NK-92 (cell line): ENCODE measurements around the gene SHLD1.

Source experiments
- DNase-seq: peaks from one replicate; lab custom pipeline; 2025; ENCODE audit not compliant: unreplicated experiment; lab: John Stamatoyannopoulos, UW

SHLD1 gene

DNA sequence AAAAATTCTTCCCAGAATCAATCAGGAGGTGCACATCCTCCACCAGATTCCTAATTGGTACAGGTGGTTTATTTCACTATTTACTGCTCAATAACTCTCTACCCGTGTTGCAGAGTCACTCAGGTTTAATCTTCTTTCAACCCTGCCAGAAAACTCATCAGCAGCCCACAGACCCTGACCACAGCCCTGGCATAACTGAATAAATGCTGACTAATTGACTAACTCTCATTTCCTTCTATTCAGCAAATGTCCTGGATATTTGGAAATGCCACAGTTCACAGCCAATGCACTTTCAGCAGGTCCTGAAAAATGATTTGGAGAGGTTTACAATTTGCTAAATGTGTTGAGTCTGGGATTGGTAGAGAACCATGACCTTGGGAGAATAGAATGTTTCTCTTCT, 137.8 kb downstream of the SHLD1 start:
- DNase-seq = no peak

DNA sequence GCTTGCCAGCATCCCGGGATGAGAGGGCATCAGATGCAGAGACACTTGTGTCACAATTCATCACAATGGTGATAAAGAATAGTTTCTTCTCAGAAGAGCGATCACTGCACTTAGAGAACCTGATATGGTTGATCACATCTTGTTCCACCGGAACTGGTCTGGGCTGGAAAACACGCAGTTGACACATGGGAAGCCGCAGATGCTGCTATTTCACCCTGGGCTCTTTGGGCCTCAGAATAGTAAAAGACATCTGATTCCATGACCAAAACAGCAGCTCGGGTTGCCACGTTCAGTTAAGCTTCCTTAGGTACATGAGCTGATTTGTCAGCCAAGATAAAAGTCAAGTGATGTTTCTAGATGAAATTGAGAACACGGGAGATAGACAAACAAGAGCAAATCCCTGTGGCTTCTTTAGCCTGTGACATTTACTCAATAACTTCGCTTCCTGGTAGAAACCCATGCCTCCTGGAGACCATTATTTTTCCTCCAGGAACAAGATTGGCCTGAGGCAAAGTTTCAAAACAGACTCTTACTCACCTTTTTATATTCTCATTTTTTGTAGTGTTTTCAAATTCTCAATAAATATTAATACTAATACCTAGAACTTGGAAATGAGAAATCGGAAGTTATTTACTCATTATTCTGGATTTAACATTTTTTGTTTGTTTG, 140.7 kb downstream of the SHLD1 start:
- DNase-seq = no peak

DNA sequence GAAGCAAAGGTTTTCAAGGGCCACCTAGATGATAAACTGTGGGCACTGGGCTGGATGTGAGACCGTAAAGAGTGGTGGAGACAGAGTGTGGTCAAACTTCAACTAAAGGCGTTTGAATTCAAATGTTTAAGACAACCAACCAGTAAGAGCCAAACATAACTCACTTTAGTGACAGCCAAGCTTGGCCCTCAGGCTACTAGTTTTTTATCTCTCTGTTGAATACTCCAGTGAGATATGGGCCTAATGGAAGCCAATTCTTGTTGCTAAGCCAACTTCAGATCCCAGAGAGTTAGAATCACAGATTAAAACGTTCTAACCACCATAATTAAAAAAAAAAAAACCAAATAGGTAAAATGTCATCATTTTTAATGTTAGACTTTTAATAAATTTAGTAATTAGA, 142.9 kb downstream of the SHLD1 start:
- no peak for DNase-seq

DNA sequence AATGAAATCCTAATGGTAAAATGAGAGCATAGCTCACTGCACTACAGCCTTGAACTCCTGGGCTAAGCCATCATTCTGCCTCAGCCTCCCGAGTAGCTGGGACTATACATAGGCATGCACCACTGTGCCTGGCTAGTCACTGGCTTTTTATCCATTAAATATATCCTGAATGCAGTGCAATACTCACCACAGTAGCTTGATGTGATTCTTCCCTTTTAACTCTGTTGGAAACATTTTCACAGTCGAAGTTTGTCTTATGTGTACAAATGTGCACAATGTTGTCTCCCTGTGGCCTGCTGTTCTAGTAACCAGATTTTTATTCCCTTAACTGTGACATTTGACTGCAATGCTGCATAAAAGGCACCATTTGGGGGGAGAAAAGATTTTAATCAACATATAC, 143.4 kb downstream of the SHLD1 start:
- DNase-seq = no peak

DNA sequence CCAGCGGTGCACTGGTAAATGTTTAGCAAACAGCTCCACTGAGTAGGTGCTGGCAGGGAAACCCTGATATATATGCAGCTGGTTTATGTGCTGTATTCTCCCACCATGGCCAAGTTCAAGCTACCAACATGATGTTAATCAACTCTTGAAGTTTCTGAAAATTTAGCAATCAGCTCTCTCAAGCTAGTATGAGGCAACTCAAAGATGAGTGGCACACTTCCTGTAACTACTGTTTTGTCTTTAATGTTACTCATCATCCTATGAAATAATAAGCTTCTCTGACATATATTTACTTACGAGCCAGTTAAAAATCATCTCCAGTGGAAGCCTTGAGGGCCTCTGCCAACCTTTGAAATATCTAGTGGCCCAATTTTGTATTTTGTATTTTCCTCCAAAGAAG, 145.4 kb downstream of the SHLD1 start:
- no peak for DNase-seq

DNA sequence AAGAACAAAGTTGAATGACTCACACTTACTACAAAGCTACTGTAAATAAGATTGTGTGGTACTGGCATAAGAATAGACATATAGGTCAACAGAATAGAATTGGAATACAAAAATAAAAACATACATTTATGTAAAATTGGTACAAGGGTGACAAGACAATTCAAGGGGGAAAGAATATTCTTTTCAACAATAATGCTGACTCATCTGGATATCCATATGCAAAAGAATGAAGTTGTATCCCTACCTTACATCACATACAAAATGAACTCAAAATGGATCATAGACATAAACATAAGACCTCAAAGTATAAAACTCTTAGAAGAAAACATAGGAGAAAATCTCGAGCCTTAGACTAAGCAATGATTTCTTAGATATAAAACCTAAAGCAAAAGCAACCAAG, 149.2 kb downstream of the SHLD1 start:
- no peak for DNase-seq

DNA sequence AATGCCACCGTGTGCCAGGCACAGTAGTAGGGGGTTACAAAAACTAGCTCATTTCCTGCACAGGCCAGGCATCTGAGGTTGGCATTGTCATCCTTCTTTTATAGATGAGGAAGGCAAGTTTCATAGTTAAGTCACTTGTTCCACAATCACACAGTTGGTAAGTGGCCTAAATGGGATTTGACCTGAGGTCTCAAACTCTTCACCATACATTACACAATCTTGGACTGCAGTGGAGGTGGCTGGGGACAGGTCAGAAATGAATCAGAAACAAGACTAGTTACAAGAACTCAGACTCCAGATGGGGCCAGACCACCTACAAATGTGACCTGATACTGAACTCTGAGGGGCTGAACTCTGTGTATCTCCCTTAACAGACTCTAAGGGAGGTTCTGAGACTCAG, 150.7 kb downstream of the SHLD1 start:
- DNase-seq = no peak

DNA sequence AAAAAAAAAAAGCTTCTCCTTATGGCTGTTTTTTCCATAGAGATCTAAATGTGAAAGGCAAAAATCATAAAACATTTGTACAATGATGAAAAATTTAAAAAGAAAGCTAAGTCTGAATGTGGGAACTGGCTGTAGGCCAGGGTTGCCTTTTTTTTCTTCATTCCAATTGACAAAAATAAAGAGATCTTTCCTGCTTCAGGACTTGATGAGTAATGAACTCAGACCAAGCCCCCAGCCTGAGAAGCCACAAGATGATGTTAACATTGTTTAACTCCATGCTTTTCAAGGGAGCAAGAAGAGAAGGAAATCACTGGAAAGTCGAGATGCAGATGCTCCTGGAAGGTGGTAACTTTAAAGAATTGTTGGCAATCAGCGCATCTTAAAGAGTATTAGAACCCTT, 158.8 kb downstream of the SHLD1 start:
- no peak for DNase-seq

DNA sequence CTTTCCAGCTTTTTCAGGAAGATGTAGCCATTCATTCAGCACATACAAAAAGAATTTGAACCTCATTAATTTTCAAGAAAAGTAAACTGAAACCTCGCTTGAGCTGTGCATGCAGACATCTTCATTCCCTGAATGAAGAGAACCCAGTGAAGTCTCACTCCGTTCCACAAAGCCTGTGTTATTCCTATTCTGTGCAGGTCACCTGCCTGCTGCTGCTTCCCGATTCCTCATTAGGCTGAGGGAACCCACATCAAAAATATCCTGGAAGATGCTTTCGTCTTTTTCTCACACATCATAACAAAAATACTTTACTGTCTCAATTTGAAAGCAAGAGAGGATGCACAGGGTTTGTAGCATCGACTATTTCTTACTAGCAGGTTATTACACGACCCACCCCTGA, 160.0 kb downstream of the SHLD1 start:
- no peak for DNase-seq

DNA sequence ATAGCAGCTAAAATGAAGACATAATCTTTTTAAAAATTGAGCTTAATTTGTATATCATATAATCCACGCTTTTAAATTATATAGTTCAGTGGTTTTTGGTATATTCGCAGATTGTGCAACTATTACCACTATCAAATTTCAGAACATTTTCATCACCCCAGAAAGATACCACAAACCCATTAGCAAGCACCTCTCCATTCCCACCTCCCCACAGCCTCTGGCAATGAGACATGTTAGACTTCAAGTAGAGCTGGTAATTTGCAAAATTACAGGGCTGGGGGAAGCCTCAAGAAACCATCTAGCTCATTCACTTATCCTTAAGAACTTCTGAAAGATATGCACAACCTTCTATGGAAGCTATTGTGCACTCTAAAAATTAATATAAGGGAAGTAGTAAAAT, 163.0 kb downstream of the SHLD1 start:
- DNase-seq = no peak
